BE2C (cell line): ENCODE data around the gene DDC.
"Not testable (repeated sequence)": the region's sequence is repeated elsewhere in the genome, so short reads cannot be mapped to it uniquely, and the experiment has no call there.

Experiments
- DNase-seq: peaks from one replicate; pipeline ENCODE4 v3.0.0-alpha.2; 2020
- H3K27me3 ChIP-seq: fragments of 250-450 bp; sonication (Bioruptor Pico); 2 replicates; pipeline ENCODE4 v1.5.1; 2020; ENCODE audit warnings: mild to moderate bottlenecking
- H3K36me3 ChIP-seq: fragments of 250-450 bp; sonication (Bioruptor Pico); 2 replicates; pipeline ENCODE4 v1.5.1; 2020; ENCODE audit warnings: mild to moderate bottlenecking
- H3K4me1 ChIP-seq: fragments of 250-450 bp; sonication (Bioruptor Pico); 2 replicates; pipeline ENCODE4 v1.5.1; 2020
- H3K4me3 ChIP-seq: 2 replicates; pipeline ENCODE4 v1.5.1; 2011; ENCODE audit warnings: low read depth, low read length
- H3K9me3 ChIP-seq: fragments of 250-450 bp; sonication (Bioruptor Pico); 2 replicates; pipeline ENCODE4 v1.5.1; 2020
- TF ChIP-seq, protein P1 (sequence below): IDR thresholded peaks from 2 replicates; pipeline ENCODE4 v1.5.1; 2012; ENCODE audit warnings: mild to moderate bottlenecking, low read depth, low read length

Gene DDC

DNA sequence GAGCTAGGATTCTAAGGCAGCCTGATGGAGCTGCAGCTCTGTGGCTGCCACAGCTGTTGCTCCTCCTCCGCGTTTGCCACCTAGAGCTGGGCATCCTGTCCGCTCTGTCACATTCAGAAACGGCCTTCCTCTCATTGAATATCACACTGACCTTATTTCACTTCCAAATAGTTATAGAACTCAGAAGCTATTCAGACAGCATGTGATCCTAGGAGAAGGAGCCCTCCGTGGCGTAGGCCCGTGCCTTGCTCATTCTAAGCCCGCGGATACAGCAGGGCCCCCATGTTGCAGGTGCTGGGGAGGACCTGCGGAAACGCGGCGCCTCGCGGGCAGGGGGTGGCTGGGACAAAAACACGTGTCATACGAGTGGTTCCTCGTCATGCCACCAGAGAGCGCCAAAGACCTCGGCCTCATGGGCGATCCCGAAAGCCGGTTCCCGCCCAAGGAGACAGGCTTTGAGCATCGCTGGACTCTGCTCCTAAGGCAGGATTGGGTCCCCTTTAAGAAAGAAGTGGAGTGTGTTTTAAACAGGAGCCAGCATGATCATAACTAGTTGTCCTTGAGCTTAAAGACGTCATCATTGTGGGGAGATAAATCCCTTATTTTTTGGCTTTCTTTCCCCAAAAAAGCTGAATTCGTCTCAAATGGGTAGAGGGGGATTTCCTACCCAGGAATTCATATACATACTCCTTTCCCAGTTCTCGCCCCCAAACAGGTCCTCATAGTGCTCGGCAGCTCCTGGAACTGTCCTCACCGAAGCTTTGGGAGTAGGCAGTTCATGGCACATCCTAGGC is 97.2 kb downstream of the DDC start:
- TF ChIP-seq, protein P1, sequence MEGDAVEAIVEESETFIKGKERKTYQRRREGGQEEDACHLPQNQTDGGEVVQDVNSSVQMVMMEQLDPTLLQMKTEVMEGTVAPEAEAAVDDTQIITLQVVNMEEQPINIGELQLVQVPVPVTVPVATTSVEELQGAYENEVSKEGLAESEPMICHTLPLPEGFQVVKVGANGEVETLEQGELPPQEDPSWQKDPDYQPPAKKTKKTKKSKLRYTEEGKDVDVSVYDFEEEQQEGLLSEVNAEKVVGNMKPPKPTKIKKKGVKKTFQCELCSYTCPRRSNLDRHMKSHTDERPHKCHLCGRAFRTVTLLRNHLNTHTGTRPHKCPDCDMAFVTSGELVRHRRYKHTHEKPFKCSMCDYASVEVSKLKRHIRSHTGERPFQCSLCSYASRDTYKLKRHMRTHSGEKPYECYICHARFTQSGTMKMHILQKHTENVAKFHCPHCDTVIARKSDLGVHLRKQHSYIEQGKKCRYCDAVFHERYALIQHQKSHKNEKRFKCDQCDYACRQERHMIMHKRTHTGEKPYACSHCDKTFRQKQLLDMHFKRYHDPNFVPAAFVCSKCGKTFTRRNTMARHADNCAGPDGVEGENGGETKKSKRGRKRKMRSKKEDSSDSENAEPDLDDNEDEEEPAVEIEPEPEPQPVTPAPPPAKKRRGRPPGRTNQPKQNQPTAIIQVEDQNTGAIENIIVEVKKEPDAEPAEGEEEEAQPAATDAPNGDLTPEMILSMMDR, result peak; percentile 88

DNA sequence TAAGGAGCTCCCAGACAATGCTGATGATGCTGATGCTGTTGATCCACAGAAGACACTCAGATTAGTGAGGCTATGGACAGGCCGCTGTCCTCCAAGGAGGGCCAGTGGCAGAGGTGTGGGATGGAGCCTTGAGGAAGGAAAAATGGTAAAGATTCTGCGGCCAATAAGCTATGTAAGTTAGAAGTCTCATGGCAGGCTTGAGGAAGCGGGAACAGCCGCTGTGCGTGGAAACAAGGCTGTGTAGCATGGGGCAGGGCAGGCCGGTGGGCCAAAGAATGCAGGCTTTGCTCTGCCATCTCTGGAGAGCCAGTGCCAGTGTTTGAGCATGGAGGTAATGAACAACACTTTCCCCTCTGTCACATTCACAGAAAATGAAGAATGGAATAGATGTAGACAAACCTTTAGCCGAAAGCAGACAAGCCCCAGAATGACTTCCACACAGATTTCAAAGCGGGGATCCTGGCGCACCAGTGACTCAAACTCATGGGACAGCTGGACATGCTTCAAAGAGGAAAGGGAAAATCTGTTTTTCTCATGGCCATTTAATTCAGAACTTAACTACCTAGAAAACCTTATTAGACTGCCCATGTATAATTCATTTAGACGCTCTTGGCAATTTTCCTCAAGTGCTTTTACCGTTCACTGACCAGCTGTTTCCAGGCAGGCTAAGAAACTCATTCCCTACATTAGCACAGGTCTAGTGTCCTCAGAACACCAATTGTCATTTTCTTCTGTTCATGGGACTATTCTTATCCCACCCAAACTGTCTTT is 98.2 kb downstream of the DDC start:
- TF ChIP-seq, protein P1, result no peak
- Histone ChIP-seq H3K9me3 (no peaks in the 10 kb centered on the region), H3K27me3 (no peaks in the 10 kb centered on the region), H3K4me3 (no peak overlapping the region), H3K4me1 (peaks cover 19% of the 10 kb centered on the region), H3K36me3 (peaks cover 59% of the 10 kb centered on the region)
- DNase-seq, result no peak

More for the DNA sequence above, 97.2 kb downstream of the DDC start:
- H3K4me3 ChIP-seq, result peak overlapping the region; percentile 25
- H3K27me3 ChIP-seq, result no peaks in the 10 kb centered on the region
- peaks cover 52% of the 10 kb centered on the region for H3K36me3 ChIP-seq
- H3K9me3 ChIP-seq, result no peaks in the 10 kb centered on the region; the same call in 1 of the 2 replicates
- peak; percentile 88 for DNase-seq
- H3K4me1 ChIP-seq, result peaks cover 19% of the 10 kb centered on the region

DNA sequence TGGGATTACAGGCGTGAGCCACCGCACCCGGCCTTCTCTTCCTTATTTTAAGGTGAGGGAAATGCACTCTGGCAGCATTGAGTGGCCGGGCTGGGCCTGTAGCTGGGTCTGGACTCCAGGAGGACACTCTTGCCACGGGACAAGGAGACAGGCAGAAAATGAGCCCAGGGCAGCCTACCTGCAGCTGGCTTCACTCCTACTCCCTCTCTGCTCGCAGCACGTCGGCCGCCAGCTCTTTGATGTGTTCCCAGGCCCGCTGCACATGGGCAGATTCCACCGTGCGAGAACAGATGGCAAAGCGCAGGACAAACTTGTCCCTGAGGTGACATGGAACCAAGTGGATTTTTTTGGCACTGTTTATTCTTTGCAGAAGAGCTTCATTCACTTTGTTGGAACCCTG is 102.2 kb downstream of the DDC start:
- TF ChIP-seq, protein P1, result no peak
- Histone ChIP-seq H3K4me3 (no peak overlapping the region), H3K36me3 (peaks cover 69% of the 10 kb centered on the region), H3K27me3 (no peaks in the 10 kb centered on the region), H3K9me3 (no peaks in the 10 kb centered on the region), H3K4me1 (peaks cover 7% of the 10 kb centered on the region)
- DNase-seq, result no peak

DNA sequence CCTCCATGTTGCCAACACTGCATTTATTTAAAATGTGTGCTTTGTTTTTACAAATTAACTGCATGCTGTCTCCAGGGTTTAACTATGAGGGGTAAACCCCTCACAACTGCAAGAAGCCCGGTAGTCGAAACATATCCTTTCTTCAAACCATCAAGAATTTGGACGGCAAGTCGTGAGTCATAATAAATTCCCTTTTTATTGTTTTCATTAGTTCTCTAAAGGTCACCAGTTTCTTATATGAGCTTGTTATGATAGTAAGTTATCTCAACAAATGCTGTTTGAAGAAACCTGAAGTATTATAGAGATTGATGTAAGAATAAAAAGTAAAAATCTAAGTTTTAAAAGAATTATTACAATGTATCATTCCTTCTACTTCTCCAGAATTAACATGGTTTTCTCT is 102.8 kb downstream of the DDC start:
- TF ChIP-seq, protein P1, result no peak
- Histone ChIP-seq H3K4me1 (peaks cover 1% of the 10 kb centered on the region), H3K36me3 (peaks cover 70% of the 10 kb centered on the region), H3K4me3 (no peak overlapping the region), H3K9me3 (no peaks in the 10 kb centered on the region), H3K27me3 (no peaks in the 10 kb centered on the region)
- DNase-seq, result no peak

DNA sequence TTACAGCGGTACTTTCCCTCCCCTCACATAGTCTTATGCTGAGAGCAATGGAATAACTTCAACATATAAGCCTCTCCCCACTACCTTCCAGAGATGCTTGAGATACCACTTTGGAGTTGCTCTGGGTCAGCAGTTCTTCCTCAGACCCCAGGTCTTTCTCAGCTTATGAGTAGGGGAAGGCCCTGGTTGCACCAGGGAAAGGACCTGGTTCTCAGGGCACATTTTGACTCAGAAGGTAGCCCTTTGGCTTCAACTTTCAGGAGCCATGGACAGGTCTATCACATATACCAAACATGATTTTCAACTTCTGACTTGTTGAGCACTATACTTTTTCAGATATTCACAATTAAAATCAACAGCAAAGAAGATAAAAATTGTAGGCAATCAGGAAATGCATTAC is 103.5 kb downstream of the DDC start:
- no peaks in the 10 kb centered on the region for H3K9me3 ChIP-seq
- no peaks in the 10 kb centered on the region for H3K4me1 ChIP-seq
- no peak for DNase-seq
- peaks cover 68% of the 10 kb centered on the region for H3K36me3 ChIP-seq
- no peak overlapping the region for H3K4me3 ChIP-seq
- H3K27me3 ChIP-seq, result no peaks in the 10 kb centered on the region
- TF ChIP-seq, protein P1, result no peak

DNA sequence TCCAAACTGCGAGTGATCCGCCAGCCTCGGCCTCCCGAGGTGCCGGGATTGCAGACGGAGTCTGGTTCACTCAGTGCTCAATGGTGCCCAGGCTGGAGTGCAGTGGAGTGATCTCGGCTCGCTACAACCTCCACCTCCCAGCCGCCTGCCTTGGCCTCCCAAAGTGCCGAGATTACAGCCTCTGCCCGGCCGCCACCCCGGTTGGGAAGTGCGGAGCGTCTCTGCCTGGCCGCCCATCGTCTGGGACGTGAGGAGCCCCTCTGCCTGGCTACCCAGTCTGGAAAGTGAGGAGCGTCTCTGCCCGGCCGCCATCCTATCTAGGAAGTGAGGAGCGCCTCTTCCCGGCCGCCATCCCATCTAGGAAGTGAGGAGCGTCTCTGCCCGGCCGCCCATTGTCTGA is 106.0 kb downstream of the DDC start:
- not testable (repeated sequence) for DNase-seq

DNA sequence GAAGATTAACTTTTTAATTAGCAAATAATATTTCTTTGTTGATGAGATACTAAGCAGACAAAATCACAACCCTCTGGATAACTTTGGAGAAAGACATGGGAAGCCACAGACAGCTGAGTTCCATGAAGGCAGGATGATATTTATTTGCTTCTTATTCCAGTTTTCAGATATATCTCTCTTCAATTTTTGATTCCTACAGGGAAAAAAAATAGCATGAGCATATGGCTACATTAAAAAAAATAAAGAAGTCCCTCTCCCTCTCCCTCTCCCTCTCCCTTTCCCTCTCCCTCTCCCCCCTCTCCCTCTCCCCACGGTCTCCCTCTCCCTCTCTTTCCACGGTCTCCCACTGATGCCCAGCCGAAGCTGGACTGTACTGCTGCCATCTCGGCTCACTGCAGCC is 106.6 kb downstream of the DDC start:
- not testable (repeated sequence) for H3K27me3 ChIP-seq, H3K9me3 ChIP-seq, DNase-seq, H3K4me1 ChIP-seq, H3K4me3 ChIP-seq
- H3K36me3 ChIP-seq, result peaks cover 41% of the 10 kb centered on the region

More for the DNA sequence above, 106.0 kb downstream of the DDC start:
- H3K9me3 ChIP-seq, H3K27me3 ChIP-seq, H3K4me3 ChIP-seq, H3K4me1 ChIP-seq: not testable (repeated sequence)
- H3K36me3 ChIP-seq, result peaks cover 46% of the 10 kb centered on the region
